GM10266 (cell line): ENCODE results near the gene SPATS1.
"Not testable (repeated sequence)": the region's sequence is repeated elsewhere in the genome, so short reads cannot be mapped to it uniquely, and the experiment has no call there.

Experiments used
- DNase-seq: peaks from one replicate; pipeline ENCODE4 v3.0.0; 2012; ENCODE audit errors: extremely low spot score
- CTCF ChIP-seq: IDR thresholded peaks from 2 replicates; pipeline ENCODE4 v1.5.1; 2012; ENCODE audit warnings: mild to moderate bottlenecking, low read depth; ENCODE audit not compliant: control insufficient read depth, insufficient read depth; ENCODE audit errors: missing control alignments

Gene SPATS1

GRCh38 chr6:44349904-44350649, 7.6 kb downstream of the SPATS1 start:
- no peak for TF ChIP-seq CTCF

GRCh38 chr6:44350650-44350994, 8.2 kb downstream of the SPATS1 start:
- DNase-seq = not testable (repeated sequence)

More at GRCh38 chr6:44349904-44350649, 7.6 kb downstream of the SPATS1 start:
- no peak for DNase-seq

- TF ChIP-seq CTCF = no peak
- no peak for DNase-seq
Measured at GRCh38 chr6:44352259-44352658, 9.8 kb downstream of the SPATS1 start.

- TF ChIP-seq CTCF = no peak
- no peak for DNase-seq
Measured at GRCh38 chr6:44353336-44353735, 10.9 kb downstream of the SPATS1 start.

GRCh38 chr6:44355640-44356039, 13.2 kb downstream of the SPATS1 start:
- TF ChIP-seq CTCF = no peak
- no peak for DNase-seq

- TF ChIP-seq CTCF = no peak
Measured at GRCh38 chr6:44356487-44356886, 14.0 kb downstream of the SPATS1 start.

GRCh38 chr6:44359973-44360372, 17.5 kb downstream of the SPATS1 start:
- no peak for TF ChIP-seq CTCF
- DNase-seq = no peak

More at GRCh38 chr6:44356487-44356886, 14.0 kb downstream of the SPATS1 start:
- no peak for DNase-seq

GRCh38 chr6:44361947-44362346, 19.5 kb downstream of the SPATS1 start:
- no peak for TF ChIP-seq CTCF
- no peak for DNase-seq
